Nephron (organoid): ENCODE measurements around the gene ZNF618.

Experiments
- H3K27ac Mint-ChIP-seq, 3 experiments: 2 replicates each; pipeline ENCODE4 v1.8.0; 2020; ENCODE audit warnings: mixed read lengths in 3 of 3, mild to moderate bottlenecking in 2 of 3, moderate library complexity in 1 of 3
- H3K27me3 Mint-ChIP-seq: 2 replicates; pipeline ENCODE4 v1.8.0; 2021; ENCODE audit warnings: low read depth, mild to moderate bottlenecking, moderate library complexity, mixed read lengths
- H3K36me3 Mint-ChIP-seq: 2 replicates; pipeline ENCODE4 v1.8.0; 2020; ENCODE audit warnings: low read depth, mixed read lengths
- H3K4me1 Mint-ChIP-seq: 2 replicates; pipeline ENCODE4 v1.8.0; 2020; ENCODE audit warnings: mixed read lengths
- H3K4me3 Mint-ChIP-seq, 3 experiments: 2 replicates each; pipeline ENCODE4 v1.8.0; 2020; ENCODE audit warnings: mild to moderate bottlenecking in 3 of 3, mixed read lengths in 3 of 3, moderate library complexity in 2 of 3
- H3K9me3 Mint-ChIP-seq: 2 replicates; pipeline ENCODE4 v1.8.0; 2020; ENCODE audit warnings: mixed read lengths
- TF ChIP-seq, protein P1 (sequence below), 3 experiments: fragments of 200-600 bp; sonication (generic); IDR thresholded peaks; one replicate each; pipeline ENCODE4 v1.5.0; 2021; ENCODE audit warnings: antibody characterized with exemption in 3 of 3; ENCODE audit not compliant: unreplicated experiment in 3 of 3

The ZNF618 gene

GRCh38 chr9:114092336-114092735 is 216.2 kb downstream of the ZNF618 start:
- Mint-ChIP-seq H3K27me3 (peaks cover 27% of the 10 kb centered on the region), H3K9me3 (no peaks in the 10 kb centered on the region), H3K27ac (no peak overlapping the region), H3K4me1 (peaks cover 9% of the 10 kb centered on the region), H3K4me3 (no peak overlapping the region), H3K36me3 (peaks cover 8% of the 10 kb centered on the region)
- TF ChIP-seq, protein P1, sequence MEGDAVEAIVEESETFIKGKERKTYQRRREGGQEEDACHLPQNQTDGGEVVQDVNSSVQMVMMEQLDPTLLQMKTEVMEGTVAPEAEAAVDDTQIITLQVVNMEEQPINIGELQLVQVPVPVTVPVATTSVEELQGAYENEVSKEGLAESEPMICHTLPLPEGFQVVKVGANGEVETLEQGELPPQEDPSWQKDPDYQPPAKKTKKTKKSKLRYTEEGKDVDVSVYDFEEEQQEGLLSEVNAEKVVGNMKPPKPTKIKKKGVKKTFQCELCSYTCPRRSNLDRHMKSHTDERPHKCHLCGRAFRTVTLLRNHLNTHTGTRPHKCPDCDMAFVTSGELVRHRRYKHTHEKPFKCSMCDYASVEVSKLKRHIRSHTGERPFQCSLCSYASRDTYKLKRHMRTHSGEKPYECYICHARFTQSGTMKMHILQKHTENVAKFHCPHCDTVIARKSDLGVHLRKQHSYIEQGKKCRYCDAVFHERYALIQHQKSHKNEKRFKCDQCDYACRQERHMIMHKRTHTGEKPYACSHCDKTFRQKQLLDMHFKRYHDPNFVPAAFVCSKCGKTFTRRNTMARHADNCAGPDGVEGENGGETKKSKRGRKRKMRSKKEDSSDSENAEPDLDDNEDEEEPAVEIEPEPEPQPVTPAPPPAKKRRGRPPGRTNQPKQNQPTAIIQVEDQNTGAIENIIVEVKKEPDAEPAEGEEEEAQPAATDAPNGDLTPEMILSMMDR (IDR thresholded peaks at IDR 0.05; ENCODE audit: unreplicated experiment in 3 of 3): no peak

GRCh38 chr9:114093031-114093471 is 216.9 kb downstream of the ZNF618 start:
- TF ChIP-seq, protein P1 (IDR thresholded peaks at IDR 0.05; ENCODE audit: unreplicated experiment in 3 of 3): no peak
- Mint-ChIP-seq H3K27me3 (peaks cover 32% of the 10 kb centered on the region), H3K4me3 (no peak overlapping the region), H3K27ac (peak overlapping the region in 1 of 3 experiments; percentile 14), H3K4me1 (peaks cover 13% of the 10 kb centered on the region), H3K9me3 (no peaks in the 10 kb centered on the region), H3K36me3 (peaks cover 12% of the 10 kb centered on the region)

DNA sequence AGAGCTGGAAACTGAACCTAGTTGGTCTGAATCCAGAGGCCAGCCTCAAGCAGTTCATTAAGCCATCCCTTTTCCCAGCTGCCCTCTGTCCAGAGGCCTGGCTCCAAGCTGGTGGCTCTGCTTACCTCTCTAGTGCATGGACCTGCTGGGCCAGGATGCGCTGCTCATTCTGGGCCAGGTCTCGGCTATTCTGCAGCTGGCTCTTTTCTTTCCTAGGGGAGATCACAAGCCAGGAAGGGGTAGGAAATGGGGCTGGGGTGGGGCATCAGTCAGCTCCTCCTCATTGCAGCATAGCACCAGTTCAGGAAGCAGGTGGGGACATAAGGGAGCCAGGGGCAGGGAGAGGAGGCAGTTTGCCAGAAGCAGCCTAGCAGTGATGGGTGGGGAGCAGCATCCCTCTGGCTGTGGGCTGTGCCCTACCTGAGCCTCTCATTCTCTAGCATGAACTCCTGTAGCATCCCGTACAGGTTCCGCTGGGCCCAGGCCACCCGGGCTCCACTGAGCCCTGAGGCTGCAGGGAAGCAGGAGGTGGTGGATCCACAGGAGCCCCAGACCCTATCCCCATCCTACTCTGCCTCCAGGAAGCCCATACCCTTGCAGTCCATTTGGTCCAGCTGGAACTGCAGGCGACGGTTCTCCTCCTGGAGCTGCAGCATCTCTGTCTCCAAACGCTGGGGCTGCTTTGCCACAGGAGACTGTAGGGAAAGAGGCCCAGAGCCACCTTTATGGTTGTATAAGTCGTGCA is 217.8 kb downstream of the ZNF618 start:
- Mint-ChIP-seq H3K9me3 (no peaks in the 10 kb centered on the region), H3K36me3 (peaks cover 12% of the 10 kb centered on the region), H3K4me3 (no peak overlapping the region), H3K4me1 (peaks cover 15% of the 10 kb centered on the region), H3K27ac (no peak overlapping the region), H3K27me3 (peaks cover 34% of the 10 kb centered on the region)
- TF ChIP-seq, protein P1 (IDR thresholded peaks at IDR 0.05; ENCODE audit: unreplicated experiment in 3 of 3): no peak

DNA sequence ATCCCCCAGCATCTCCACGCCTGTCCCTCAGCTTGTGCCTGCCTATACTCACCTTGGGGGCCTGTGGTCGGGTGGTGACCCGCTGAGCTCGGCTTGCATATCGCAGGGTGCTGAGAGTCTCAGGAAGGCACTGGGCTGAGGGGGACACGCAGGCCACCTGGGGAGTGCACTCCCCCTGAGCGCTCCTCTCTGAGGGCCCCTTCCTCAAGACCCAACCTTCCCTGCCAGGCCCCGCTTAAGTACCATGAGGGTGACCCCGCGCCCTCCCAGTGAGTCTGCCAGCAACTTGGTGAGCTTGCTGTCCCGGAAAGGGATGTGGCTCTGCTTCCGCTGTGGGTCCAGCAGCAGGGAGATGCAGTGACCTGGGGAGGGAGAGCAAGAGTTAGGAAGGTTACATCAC is 218.9 kb downstream of the ZNF618 start:
- Mint-ChIP-seq H3K4me3 (no peak overlapping the region), H3K27me3 (peaks cover 39% of the 10 kb centered on the region)

DNA sequence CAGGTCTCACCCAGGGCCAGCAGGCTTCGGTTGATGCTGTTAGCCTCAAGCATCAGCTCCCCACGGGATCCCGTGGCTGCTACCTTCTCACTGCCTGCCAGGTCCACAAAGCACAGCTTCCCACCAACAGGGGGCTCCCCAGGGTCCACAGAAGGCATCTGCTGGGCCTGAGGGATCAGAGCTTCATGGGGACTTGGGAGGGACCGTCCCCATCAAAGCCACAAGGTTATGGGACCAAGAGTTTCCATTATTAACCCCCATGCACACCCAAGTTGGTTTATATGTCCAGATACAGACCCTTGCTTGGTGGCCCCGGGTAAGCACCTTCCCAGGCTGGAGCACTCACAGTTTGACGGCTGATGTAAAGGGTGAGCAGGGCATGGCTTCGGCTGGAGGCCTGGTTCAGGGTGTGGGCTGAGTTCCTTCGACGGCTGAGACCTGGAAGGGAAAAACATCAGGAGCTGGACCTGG is 220.0 kb downstream of the ZNF618 start:
- peak overlapping the region in 2 of 3 experiments; percentile 19 to 64 for H3K27ac Mint-ChIP-seq
- H3K27me3 Mint-ChIP-seq: peaks cover 45% of the 10 kb centered on the region
- peaks cover 30% of the 10 kb centered on the region for H3K4me1 Mint-ChIP-seq
- H3K36me3 Mint-ChIP-seq: peaks cover 12% of the 10 kb centered on the region
- H3K9me3 Mint-ChIP-seq: no peaks in the 10 kb centered on the region
- peak overlapping the region; percentile 42 to 78 (median 53) for H3K4me3 Mint-ChIP-seq
- TF ChIP-seq, protein P1 (IDR thresholded peaks at IDR 0.05; ENCODE audit: unreplicated experiment in 3 of 3): peak in 2 of 3 experiments; percentile 11 to 32

More for the DNA sequence above, 218.9 kb downstream of the ZNF618 start:
- Mint-ChIP-seq H3K9me3 (no peaks in the 10 kb centered on the region), H3K27ac (no peak overlapping the region), H3K36me3 (peaks cover 12% of the 10 kb centered on the region), H3K4me1 (peaks cover 25% of the 10 kb centered on the region)
- TF ChIP-seq, protein P1 (IDR thresholded peaks at IDR 0.05; ENCODE audit: unreplicated experiment in 3 of 3): no peak
